ENCODE measurements around the gene CXCR4.

GRCh38 chr2:136141510-136142149 lies 23.7 kb upstream of the CXCR4 start:
- TF ChIP-seq CTCF (IDR thresholded peaks at IDR 0.05 in 2 of 3, conservative IDR thresholded peaks at IDR 0.05 in 1 of 3; ENCODE audit: insufficient read depth in 2 of 3, low read depth in 1 of 3, low read length in 3 of 3) (no peak), YY1 (IDR thresholded peaks at IDR 0.05; ENCODE audit: borderline replicate concordance in 1 of 3, control insufficient read depth in 1 of 3, extremely low read depth in 1 of 3, insufficient read depth in 3 of 3, insufficient read length in 1 of 3, insufficient replicate concordance in 2 of 3, low read depth in 1 of 3, low read length in 2 of 3) (no peak), ZNF57 (CRISPR knock-in tag; IDR thresholded peaks at IDR 0.05) (no peak), MAX (CRISPR knock-in tag; IDR thresholded peaks at IDR 0.05) (no peak), GATAD2B (IDR thresholded peaks at IDR 0.05; ENCODE audit: borderline replicate concordance) (no peak)

Measured in K562 (cell line).